ENCODE results near the gene GATAD2A.

Gene GATAD2A

DNA sequence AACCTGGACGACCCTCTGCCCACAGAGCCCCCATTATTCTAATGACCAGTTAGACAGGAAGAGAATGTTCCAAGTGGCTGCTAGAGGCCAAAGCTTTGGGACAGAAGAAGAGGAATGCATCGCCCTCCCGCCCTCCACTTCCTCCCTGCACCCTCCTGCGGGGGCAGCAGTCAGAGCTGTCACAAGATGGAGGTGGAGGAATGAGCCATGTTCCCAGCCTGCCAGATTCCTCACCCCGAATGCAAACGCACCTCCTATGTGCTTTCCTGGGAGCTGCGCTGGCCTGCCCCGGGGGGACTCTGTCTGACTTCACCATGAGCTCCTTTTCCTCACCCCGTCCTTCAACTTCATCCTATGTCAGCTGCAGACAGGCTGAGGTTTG lies 124.9 kb downstream of the GATAD2A start:
- ATAC-seq (ENCODE audit: insufficient read depth, low read depth) (no peak), DNase-seq (no peak)
- Histone ChIP-seq H2AFZ (ENCODE audit: low read depth, low read length) (no peak overlapping the region), H3K27me3 (ENCODE audit: insufficient read depth, low read length, poor library complexity) (no peaks in the 10 kb centered on the region), H3K9me3 (ENCODE audit: insufficient read depth, low read length, severe bottlenecking) (no peaks in the 10 kb centered on the region), H4K20me1 (ENCODE audit: insufficient read depth, low read length) (peaks cover 35% of the 10 kb centered on the region), H3K36me3 (ENCODE audit: insufficient read depth, low read length) (peaks cover 45% of the 10 kb centered on the region), H3K4me3 (ENCODE audit: low read depth in 1 of 2, low read length in 2 of 2) (no peak overlapping the region), H3K27ac (ENCODE audit: low read length) (no peak overlapping the region; the same call in 1 of the 2 replicates), H3K4me2 (ENCODE audit: insufficient read depth, low read length) (no peak overlapping the region), H3K79me2 (ENCODE audit: insufficient read depth, low read length) (peaks cover 5% of the 10 kb centered on the region), H3K9ac (ENCODE audit: low read depth, low read length) (no peak overlapping the region), H3K4me1 (ENCODE audit: insufficient read depth, low read length) (peaks cover 8% of the 10 kb centered on the region)
- TF ChIP-seq, protein P1, sequence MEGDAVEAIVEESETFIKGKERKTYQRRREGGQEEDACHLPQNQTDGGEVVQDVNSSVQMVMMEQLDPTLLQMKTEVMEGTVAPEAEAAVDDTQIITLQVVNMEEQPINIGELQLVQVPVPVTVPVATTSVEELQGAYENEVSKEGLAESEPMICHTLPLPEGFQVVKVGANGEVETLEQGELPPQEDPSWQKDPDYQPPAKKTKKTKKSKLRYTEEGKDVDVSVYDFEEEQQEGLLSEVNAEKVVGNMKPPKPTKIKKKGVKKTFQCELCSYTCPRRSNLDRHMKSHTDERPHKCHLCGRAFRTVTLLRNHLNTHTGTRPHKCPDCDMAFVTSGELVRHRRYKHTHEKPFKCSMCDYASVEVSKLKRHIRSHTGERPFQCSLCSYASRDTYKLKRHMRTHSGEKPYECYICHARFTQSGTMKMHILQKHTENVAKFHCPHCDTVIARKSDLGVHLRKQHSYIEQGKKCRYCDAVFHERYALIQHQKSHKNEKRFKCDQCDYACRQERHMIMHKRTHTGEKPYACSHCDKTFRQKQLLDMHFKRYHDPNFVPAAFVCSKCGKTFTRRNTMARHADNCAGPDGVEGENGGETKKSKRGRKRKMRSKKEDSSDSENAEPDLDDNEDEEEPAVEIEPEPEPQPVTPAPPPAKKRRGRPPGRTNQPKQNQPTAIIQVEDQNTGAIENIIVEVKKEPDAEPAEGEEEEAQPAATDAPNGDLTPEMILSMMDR (IDR thresholded peaks at IDR 0.05; ENCODE audit: borderline replicate concordance, extremely low read depth, low read length, poor library complexity, severe bottlenecking): peak; percentile 40
- TF ChIP-seq EZH2 (IDR thresholded peaks at IDR 0.05; ENCODE audit: borderline replicate concordance, low read depth, low read length, severe bottlenecking): no peak

DNA sequence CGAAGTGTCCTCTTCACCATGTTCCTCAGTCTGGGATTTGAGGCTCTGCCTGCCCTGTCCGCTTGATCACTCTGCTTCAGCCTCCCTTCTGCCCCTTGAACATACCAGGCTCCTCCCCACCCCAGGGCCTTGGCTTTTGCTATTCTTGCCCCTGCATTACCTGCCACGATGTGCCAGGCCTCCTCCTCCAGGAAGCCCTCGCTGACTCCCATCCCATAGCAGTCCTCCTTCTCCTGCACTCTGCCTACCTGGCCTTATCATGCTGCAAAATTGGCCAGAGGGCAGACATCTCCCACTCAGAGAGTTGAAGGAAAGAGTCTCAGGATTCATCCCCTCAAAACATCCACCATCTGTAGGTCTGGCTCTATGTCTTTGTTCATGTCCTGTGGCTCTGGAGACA lies 125.4 kb downstream of the GATAD2A start:
- no peak overlapping the region for H2AFZ ChIP-seq (ENCODE audit: low read depth, low read length)
- no peak overlapping the region for H3K4me2 ChIP-seq (ENCODE audit: insufficient read depth, low read length)
- DNase-seq (no peak), ATAC-seq (ENCODE audit: insufficient read depth, low read depth) (no peak)
- TF ChIP-seq, protein P1 (IDR thresholded peaks at IDR 0.05; ENCODE audit: borderline replicate concordance, extremely low read depth, low read length, poor library complexity, severe bottlenecking): no peak
- TF ChIP-seq EZH2 (IDR thresholded peaks at IDR 0.05; ENCODE audit: borderline replicate concordance, low read depth, low read length, severe bottlenecking): no peak
- peaks cover 40% of the 10 kb centered on the region for H3K36me3 ChIP-seq (ENCODE audit: insufficient read depth, low read length)
- no peaks in the 10 kb centered on the region for H3K27me3 ChIP-seq (ENCODE audit: insufficient read depth, low read length, poor library complexity)
- H3K9me3 ChIP-seq (ENCODE audit: insufficient read depth, low read length, severe bottlenecking): no peaks in the 10 kb centered on the region
- no peak overlapping the region for H3K9ac ChIP-seq (ENCODE audit: low read depth, low read length)
- H3K4me3 ChIP-seq (ENCODE audit: low read depth in 1 of 2, low read length in 2 of 2): no peak overlapping the region
- peaks cover under 1% of the 10 kb centered on the region; the same call in 1 of the 2 replicates for H3K79me2 ChIP-seq (ENCODE audit: insufficient read depth, low read length)
- peaks cover 30% of the 10 kb centered on the region for H4K20me1 ChIP-seq (ENCODE audit: insufficient read depth, low read length)
- no peak overlapping the region for H3K27ac ChIP-seq (ENCODE audit: low read length)
- H3K4me1 ChIP-seq (ENCODE audit: insufficient read depth, low read length): peaks cover 8% of the 10 kb centered on the region

DNA sequence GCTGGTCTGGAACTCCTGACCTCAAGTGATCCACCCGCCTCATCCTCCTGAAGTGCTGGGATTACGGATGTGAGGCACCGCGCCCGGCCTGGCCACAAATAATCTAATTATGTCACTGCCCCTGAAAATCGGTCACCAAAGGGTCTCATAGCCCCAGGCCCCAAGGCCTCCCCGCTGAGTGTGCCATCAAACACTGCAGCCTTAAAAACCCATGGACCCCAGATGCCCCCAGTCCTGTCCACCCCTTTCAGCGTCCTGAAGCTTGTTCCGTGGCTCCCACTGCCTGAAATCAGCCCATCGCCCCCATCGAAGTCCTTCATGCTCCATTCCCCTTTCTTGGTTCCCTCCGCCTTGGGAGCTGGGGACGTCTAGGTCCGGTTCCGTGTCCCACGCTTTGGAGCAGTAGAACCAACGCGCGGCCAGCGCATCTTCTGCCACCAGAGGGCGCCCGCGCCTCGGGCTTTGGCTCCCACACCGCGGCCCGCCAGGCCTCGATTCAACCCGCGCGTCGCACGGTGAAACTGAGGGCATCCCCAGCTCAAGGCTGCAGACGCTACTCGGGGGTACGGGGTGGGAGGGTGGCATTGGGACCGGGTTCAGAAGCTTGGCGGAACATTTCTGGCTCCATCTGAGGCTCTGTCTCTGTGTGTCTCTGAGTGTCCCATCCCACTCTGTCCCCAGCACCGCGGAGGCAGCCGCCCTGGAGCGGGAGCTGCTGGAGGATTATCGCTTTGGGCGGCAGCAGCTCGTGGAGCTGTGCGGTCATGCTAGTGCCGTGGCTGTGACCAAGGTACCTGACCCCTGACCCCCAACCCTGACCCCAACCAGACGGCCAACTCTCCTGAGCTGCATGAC lies 126.7 kb downstream of the GATAD2A start:
- Histone ChIP-seq H3K4me1 (ENCODE audit: insufficient read depth, low read length) (peaks cover 8% of the 10 kb centered on the region), H3K27me3 (ENCODE audit: insufficient read depth, low read length, poor library complexity) (no peaks in the 10 kb centered on the region), H3K4me3 (ENCODE audit: low read depth in 1 of 2, low read length in 2 of 2) (no peak overlapping the region; a peak in 1 of 4 replicates), H3K27ac (ENCODE audit: low read length) (no peak overlapping the region), H2AFZ (ENCODE audit: low read depth, low read length) (no peak overlapping the region), H3K9me3 (ENCODE audit: insufficient read depth, low read length, severe bottlenecking) (no peaks in the 10 kb centered on the region), H3K36me3 (ENCODE audit: insufficient read depth, low read length) (peaks cover 29% of the 10 kb centered on the region), H3K4me2 (ENCODE audit: insufficient read depth, low read length) (peak overlapping the region; percentile 49), H3K79me2 (ENCODE audit: insufficient read depth, low read length) (no peaks in the 10 kb centered on the region), H4K20me1 (ENCODE audit: insufficient read depth, low read length) (peaks cover 21% of the 10 kb centered on the region), H3K9ac (ENCODE audit: low read depth, low read length) (peak overlapping the region; percentile 18; the same call in 1 of the 2 replicates)
- no peak for TF ChIP-seq EZH2 (IDR thresholded peaks at IDR 0.05; ENCODE audit: borderline replicate concordance, low read depth, low read length, severe bottlenecking)
- TF ChIP-seq, protein P1 (IDR thresholded peaks at IDR 0.05; ENCODE audit: borderline replicate concordance, extremely low read depth, low read length, poor library complexity, severe bottlenecking): peak; percentile 96
- ATAC-seq (ENCODE audit: insufficient read depth, low read depth) (peak; percentile 81), DNase-seq (peak; percentile 75)

Measured in DND-41 (cell line).